Measurements from ENCODE around the gene ZNF431.

DNA sequence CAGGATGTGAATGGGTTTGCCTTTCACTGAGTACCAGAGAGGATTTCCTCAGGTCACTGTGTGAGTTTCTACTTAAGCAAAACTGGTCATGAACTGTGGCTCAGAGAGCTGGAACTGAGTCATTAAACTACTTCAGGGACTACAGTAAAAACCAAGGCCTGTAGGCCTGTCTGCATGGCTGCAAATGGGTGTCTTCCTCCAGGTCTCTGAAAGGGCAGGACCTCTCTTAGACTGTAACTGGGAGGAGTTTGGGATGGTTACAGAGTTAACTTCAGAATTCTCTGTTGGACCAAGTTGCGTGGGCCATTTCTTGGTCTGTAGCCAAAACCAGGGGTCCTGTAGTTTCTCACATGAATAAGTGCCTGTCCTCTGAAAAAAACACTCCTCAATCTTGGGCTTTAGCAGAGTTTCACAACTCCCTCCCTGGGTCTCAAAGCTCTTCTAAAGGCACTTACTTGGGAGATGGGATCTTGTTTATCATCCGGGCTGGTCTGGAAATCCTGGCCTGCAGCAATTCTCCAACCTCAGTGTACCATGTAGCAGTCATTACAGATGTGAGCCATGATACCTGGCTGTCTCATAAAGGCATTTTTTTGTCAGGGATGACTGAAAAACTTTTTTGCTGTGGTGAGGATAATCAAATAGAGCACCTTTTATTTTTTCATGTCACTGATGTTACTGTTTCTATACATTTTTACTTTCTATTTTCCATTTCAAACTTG is 40.2 kb upstream of the ZNF431 start:
- no peak for TF ChIP-seq EZH2phosphoT487 (IDR thresholded peaks at IDR 0.05; ENCODE audit: unreplicated experiment)
- TF ChIP-seq, protein P1, sequence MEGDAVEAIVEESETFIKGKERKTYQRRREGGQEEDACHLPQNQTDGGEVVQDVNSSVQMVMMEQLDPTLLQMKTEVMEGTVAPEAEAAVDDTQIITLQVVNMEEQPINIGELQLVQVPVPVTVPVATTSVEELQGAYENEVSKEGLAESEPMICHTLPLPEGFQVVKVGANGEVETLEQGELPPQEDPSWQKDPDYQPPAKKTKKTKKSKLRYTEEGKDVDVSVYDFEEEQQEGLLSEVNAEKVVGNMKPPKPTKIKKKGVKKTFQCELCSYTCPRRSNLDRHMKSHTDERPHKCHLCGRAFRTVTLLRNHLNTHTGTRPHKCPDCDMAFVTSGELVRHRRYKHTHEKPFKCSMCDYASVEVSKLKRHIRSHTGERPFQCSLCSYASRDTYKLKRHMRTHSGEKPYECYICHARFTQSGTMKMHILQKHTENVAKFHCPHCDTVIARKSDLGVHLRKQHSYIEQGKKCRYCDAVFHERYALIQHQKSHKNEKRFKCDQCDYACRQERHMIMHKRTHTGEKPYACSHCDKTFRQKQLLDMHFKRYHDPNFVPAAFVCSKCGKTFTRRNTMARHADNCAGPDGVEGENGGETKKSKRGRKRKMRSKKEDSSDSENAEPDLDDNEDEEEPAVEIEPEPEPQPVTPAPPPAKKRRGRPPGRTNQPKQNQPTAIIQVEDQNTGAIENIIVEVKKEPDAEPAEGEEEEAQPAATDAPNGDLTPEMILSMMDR (conservative IDR thresholded peaks at IDR 0.05; ENCODE audit: low read depth in 2 of 2): no peak
- no peak for TF ChIP-seq JUNB (IDR thresholded peaks at IDR 0.05; ENCODE audit: unreplicated experiment)
- no peak for TF ChIP-seq POLR2AphosphoS5 (IDR thresholded peaks at IDR 0.05; ENCODE audit: low read depth)
- TF ChIP-seq, protein P2, sequence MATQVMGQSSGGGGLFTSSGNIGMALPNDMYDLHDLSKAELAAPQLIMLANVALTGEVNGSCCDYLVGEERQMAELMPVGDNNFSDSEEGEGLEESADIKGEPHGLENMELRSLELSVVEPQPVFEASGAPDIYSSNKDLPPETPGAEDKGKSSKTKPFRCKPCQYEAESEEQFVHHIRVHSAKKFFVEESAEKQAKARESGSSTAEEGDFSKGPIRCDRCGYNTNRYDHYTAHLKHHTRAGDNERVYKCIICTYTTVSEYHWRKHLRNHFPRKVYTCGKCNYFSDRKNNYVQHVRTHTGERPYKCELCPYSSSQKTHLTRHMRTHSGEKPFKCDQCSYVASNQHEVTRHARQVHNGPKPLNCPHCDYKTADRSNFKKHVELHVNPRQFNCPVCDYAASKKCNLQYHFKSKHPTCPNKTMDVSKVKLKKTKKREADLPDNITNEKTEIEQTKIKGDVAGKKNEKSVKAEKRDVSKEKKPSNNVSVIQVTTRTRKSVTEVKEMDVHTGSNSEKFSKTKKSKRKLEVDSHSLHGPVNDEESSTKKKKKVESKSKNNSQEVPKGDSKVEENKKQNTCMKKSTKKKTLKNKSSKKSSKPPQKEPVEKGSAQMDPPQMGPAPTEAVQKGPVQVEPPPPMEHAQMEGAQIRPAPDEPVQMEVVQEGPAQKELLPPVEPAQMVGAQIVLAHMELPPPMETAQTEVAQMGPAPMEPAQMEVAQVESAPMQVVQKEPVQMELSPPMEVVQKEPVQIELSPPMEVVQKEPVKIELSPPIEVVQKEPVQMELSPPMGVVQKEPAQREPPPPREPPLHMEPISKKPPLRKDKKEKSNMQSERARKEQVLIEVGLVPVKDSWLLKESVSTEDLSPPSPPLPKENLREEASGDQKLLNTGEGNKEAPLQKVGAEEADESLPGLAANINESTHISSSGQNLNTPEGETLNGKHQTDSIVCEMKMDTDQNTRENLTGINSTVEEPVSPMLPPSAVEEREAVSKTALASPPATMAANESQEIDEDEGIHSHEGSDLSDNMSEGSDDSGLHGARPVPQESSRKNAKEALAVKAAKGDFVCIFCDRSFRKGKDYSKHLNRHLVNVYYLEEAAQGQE (IDR thresholded peaks at IDR 0.05; ENCODE audit: unreplicated experiment): no peak
- TF ChIP-seq EZH2 (IDR thresholded peaks at IDR 0.05; ENCODE audit: low read depth, unreplicated experiment): no peak
- TF ChIP-seq CREB1 (CRISPR knock-in tag; IDR thresholded peaks at IDR 0.05; ENCODE audit: low read depth): no peak
- TF ChIP-seq NANOG (IDR thresholded peaks at IDR 0.05; ENCODE audit: borderline replicate concordance): no peak
- TF ChIP-seq, protein P3, sequence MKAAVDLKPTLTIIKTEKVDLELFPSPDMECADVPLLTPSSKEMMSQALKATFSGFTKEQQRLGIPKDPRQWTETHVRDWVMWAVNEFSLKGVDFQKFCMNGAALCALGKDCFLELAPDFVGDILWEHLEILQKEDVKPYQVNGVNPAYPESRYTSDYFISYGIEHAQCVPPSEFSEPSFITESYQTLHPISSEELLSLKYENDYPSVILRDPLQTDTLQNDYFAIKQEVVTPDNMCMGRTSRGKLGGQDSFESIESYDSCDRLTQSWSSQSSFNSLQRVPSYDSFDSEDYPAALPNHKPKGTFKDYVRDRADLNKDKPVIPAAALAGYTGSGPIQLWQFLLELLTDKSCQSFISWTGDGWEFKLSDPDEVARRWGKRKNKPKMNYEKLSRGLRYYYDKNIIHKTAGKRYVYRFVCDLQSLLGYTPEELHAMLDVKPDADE (IDR thresholded peaks at IDR 0.05): no peak
- TF ChIP-seq ZNF114 (CRISPR knock-in tag; IDR thresholded peaks at IDR 0.05): no peak
